ENCODE measurements around the gene CDH13. TPM values are rescaled to one million over a fixed set of nuclear protein-coding genes. Genes with fewer than 3 reads are reported as not detected.

Gene CDH13
- total and polyA plus RNA-seq, 2 experiments from 2014 or later: 1.2 to 1.5 TPM

GRCh38 chr16:82954224-82954929 is 327.6 kb downstream of the CDH13 start:
- 84% methylated on average over 8 of the region's 8 CpGs for WGBS (ENCODE audit: low lambda C conversion rate, missing lambda C conversion rate)
- Histone ChIP-seq H3K4me2 (no peak overlapping the region), H3K9me3 (ENCODE audit: low read depth) (no peaks in the 10 kb centered on the region), H2AFZ (no peak overlapping the region), H3K27ac (no peak overlapping the region), H3K4me1 (ENCODE audit: insufficient read depth) (no peaks in the 10 kb centered on the region), H3K79me2 (no peaks in the 10 kb centered on the region), H3K4me3 (no peak overlapping the region), H4K20me1 (ENCODE audit: insufficient read depth, poor library complexity, severe bottlenecking) (no peaks in the 10 kb centered on the region), H3K36me3 (replicated peaks; ENCODE audit: insufficient read depth, low read depth) (no peaks in the 10 kb centered on the region), H3K9me2 (replicated peaks; ENCODE audit: insufficient read depth) (no peaks in the 10 kb centered on the region), H3K27me3 (no peaks in the 10 kb centered on the region)
- no peak for DNase-seq (ENCODE audit: low spot score)
- TF ChIP-seq CTCF (IDR thresholded peaks at IDR 0.05; ENCODE audit: poor library complexity) (no peak), EZH2 (IDR thresholded peaks at IDR 0.05; ENCODE audit: borderline replicate concordance) (no peak), EZH2phosphoT487 (IDR thresholded peaks at IDR 0.05; ENCODE audit: low read depth, severe bottlenecking, unreplicated experiment) (no peak)

- Histone ChIP-seq H3K36me3 (replicated peaks; ENCODE audit: insufficient read depth, low read depth) (no peaks in the 10 kb centered on the region), H3K9me2 (replicated peaks; ENCODE audit: insufficient read depth) (no peaks in the 10 kb centered on the region), H2AFZ (no peak overlapping the region), H3K27ac (no peak overlapping the region), H3K4me3 (no peak overlapping the region), H4K20me1 (ENCODE audit: insufficient read depth, poor library complexity, severe bottlenecking) (no peaks in the 10 kb centered on the region), H3K9me3 (ENCODE audit: low read depth) (no peaks in the 10 kb centered on the region), H3K79me2 (no peaks in the 10 kb centered on the region), H3K4me1 (ENCODE audit: insufficient read depth) (no peaks in the 10 kb centered on the region), H3K4me2 (no peak overlapping the region), H3K27me3 (no peaks in the 10 kb centered on the region)
- 74% methylated on average over 3 of the region's 3 CpGs for WGBS (ENCODE audit: low lambda C conversion rate, missing lambda C conversion rate)
- DNase-seq (ENCODE audit: low spot score): no peak
- TF ChIP-seq CTCF (IDR thresholded peaks at IDR 0.05; ENCODE audit: poor library complexity) (no peak), EZH2 (IDR thresholded peaks at IDR 0.05; ENCODE audit: borderline replicate concordance) (no peak), EZH2phosphoT487 (IDR thresholded peaks at IDR 0.05; ENCODE audit: low read depth, severe bottlenecking, unreplicated experiment) (no peak)
Measured at GRCh38 chr16:82955741-82956348, 329.1 kb downstream of the CDH13 start.

- 74% methylated on average over 3 of the region's 3 CpGs for WGBS (ENCODE audit: low lambda C conversion rate, missing lambda C conversion rate)
- H2AFZ ChIP-seq: no peak overlapping the region
Measured at GRCh38 chr16:82957212-82957611, 330.4 kb downstream of the CDH13 start.

More at GRCh38 chr16:82957212-82957611, 330.4 kb downstream of the CDH13 start:
- no peak overlapping the region for H3K27ac ChIP-seq
- no peaks in the 10 kb centered on the region for H3K79me2 ChIP-seq
- H3K9me3 ChIP-seq (ENCODE audit: low read depth): no peaks in the 10 kb centered on the region
- no peak for TF ChIP-seq CTCF (IDR thresholded peaks at IDR 0.05; ENCODE audit: poor library complexity)
- no peak for TF ChIP-seq EZH2phosphoT487 (IDR thresholded peaks at IDR 0.05; ENCODE audit: low read depth, severe bottlenecking, unreplicated experiment)
- TF ChIP-seq EZH2 (IDR thresholded peaks at IDR 0.05; ENCODE audit: borderline replicate concordance): no peak
- H3K9me2 ChIP-seq (replicated peaks; ENCODE audit: insufficient read depth): no peaks in the 10 kb centered on the region
- no peaks in the 10 kb centered on the region for H3K4me1 ChIP-seq (ENCODE audit: insufficient read depth)
- DNase-seq (ENCODE audit: low spot score): no peak
- H4K20me1 ChIP-seq (ENCODE audit: insufficient read depth, poor library complexity, severe bottlenecking): no peaks in the 10 kb centered on the region
- H3K27me3 ChIP-seq: no peaks in the 10 kb centered on the region
- no peak overlapping the region for H3K4me3 ChIP-seq
- no peak overlapping the region for H3K4me2 ChIP-seq
- H3K36me3 ChIP-seq (replicated peaks; ENCODE audit: insufficient read depth, low read depth): no peaks in the 10 kb centered on the region

Measured in hepatocyte (in vitro differentiated cells).